ENCODE results near the gene CAPZA2. TPM values are rescaled to one million over a fixed set of nuclear protein-coding genes. Genes with fewer than 3 reads are reported as not detected.

Gene CAPZA2
- total and polyA plus RNA-seq, 9 of the 15 experiments (the other 6 are each of a cell fraction or from before 2014, with no cell fraction given): 67.0 to 524 (median 176) TPM

DNA sequence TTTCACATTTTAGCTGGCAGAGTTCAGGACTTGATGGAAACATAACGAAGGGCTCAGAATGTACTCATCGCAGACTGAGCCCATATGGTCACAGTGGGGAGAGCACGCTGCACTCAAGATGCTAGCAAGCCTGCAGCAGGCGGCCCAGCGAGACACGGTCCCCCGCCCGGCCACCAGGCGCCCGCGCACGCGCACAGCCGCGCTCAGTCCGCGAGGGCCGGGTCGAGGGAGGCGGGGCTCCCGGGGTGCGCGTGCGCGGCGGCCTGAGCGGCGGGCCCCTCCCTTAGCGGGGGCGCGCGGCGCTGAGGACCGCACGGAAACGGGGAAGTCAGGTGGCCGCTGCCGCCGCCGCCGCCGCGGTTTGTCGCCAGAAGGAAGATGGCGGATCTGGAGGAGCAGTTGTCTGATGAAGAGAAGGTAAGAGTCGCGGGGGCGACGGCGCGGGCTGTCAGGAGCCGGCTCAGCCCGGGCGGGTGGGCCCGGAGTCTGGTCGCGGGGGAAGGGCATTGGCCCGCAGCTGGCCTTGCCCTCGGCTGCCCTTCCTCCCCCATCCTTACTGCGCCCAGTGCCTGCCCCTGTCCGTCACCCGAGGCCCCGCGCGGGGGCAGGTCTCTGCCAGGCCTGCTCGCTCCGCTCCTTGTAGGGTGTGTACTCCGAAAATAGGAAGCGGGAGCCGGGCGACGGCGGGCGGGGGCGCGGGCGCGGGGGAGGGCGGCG is at the start of gene CAPZA2 (continued):
- no peak for TF ChIP-seq ZNF707 (CRISPR knock-in tag; conservative IDR thresholded peaks at IDR 0.05)
- no peak for TF ChIP-seq NEUROD1 (IDR thresholded peaks at IDR 0.05; ENCODE audit: borderline replicate concordance, low read depth, low read length, partially characterized antibody)
- no peak for TF ChIP-seq RBM17 (IDR thresholded peaks at IDR 0.05; ENCODE audit: borderline replicate concordance, low read depth, low read length)
- TF ChIP-seq PCBP2 (IDR thresholded peaks at IDR 0.05; ENCODE audit: low read depth, low read length, poor library complexity, severe bottlenecking): no peak
- TF ChIP-seq, protein P1, sequence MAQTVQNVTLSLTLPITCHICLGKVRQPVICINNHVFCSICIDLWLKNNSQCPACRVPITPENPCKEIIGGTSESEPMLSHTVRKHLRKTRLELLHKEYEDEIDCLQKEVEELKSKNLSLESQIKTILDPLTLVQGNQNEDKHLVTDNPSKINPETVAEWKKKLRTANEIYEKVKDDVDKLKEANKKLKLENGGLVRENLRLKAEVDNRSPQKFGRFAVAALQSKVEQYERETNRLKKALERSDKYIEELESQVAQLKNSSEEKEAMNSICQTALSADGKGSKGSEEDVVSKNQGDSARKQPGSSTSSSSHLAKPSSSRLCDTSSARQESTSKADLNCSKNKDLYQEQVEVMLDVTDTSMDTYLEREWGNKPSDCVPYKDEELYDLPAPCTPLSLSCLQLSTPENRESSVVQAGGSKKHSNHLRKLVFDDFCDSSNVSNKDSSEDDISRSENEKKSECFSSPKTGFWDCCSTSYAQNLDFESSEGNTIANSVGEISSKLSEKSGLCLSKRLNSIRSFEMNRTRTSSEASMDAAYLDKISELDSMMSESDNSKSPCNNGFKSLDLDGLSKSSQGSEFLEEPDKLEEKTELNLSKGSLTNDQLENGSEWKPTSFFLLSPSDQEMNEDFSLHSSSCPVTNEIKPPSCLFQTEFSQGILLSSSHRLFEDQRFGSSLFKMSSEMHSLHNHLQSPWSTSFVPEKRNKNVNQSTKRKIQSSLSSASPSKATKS (CRISPR knock-in tag; IDR thresholded peaks at IDR 0.05): no peak
- TF ChIP-seq GTF2A2 (tag; IDR thresholded peaks at IDR 0.05): no peak
- no peak for TF ChIP-seq HNRNPH1 (optimal IDR thresholded peaks at IDR 0.05; ENCODE audit: low read depth, low read length)
- TF ChIP-seq, protein P2, sequence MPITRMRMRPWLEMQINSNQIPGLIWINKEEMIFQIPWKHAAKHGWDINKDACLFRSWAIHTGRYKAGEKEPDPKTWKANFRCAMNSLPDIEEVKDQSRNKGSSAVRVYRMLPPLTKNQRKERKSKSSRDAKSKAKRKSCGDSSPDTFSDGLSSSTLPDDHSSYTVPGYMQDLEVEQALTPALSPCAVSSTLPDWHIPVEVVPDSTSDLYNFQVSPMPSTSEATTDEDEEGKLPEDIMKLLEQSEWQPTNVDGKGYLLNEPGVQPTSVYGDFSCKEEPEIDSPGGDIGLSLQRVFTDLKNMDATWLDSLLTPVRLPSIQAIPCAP (CRISPR knock-in tag; IDR thresholded peaks at IDR 0.05; ENCODE audit: borderline replicate concordance): no peak
- no peak for TF ChIP-seq LEF1 (IDR thresholded peaks at IDR 0.05)
- TF ChIP-seq SMARCA5 (IDR thresholded peaks at IDR 0.05): no peak
- peak; percentile 42 for TF ChIP-seq ZNF431 (CRISPR knock-in tag; IDR thresholded peaks at IDR 0.05)
- TF ChIP-seq XRCC3 (IDR thresholded peaks at IDR 0.05): no peak
- TF ChIP-seq ZNF79 (CRISPR knock-in tag; IDR thresholded peaks at IDR 0.05; ENCODE audit: low read depth): no peak
- TF ChIP-seq PRMT5 (CRISPR knock-in tag; IDR thresholded peaks at IDR 0.05): no peak
- TF ChIP-seq, protein P3, sequence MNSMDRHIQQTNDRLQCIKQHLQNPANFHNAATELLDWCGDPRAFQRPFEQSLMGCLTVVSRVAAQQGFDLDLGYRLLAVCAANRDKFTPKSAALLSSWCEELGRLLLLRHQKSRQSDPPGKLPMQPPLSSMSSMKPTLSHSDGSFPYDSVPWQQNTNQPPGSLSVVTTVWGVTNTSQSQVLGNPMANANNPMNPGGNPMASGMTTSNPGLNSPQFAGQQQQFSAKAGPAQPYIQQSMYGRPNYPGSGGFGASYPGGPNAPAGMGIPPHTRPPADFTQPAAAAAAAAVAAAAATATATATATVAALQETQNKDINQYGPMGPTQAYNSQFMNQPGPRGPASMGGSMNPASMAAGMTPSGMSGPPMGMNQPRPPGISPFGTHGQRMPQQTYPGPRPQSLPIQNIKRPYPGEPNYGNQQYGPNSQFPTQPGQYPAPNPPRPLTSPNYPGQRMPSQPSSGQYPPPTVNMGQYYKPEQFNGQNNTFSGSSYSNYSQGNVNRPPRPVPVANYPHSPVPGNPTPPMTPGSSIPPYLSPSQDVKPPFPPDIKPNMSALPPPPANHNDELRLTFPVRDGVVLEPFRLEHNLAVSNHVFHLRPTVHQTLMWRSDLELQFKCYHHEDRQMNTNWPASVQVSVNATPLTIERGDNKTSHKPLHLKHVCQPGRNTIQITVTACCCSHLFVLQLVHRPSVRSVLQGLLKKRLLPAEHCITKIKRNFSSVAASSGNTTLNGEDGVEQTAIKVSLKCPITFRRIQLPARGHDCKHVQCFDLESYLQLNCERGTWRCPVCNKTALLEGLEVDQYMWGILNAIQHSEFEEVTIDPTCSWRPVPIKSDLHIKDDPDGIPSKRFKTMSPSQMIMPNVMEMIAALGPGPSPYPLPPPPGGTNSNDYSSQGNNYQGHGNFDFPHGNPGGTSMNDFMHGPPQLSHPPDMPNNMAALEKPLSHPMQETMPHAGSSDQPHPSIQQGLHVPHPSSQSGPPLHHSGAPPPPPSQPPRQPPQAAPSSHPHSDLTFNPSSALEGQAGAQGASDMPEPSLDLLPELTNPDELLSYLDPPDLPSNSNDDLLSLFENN (IDR thresholded peaks at IDR 0.05; ENCODE audit: low read depth in 2 of 2, low read length in 2 of 2): peak in 1 of 2 experiments; percentile 57; a peak in 1 of 4 replicates
- TF ChIP-seq NFXL1 (CRISPR knock-in tag; IDR thresholded peaks at IDR 0.05): no peak
- peak; percentile 97 for TF ChIP-seq MAZ (CRISPR knock-in tag; conservative IDR thresholded peaks at IDR 0.05 in 1 of 2, IDR thresholded peaks at IDR 0.05 in 1 of 2)
- TF ChIP-seq PHB2 (IDR thresholded peaks at IDR 0.05; ENCODE audit: low read depth): no peak
- no peak for TF ChIP-seq TAF15 (IDR thresholded peaks at IDR 0.05; ENCODE audit: low read depth, low read length)
- TF ChIP-seq SAP30 (IDR thresholded peaks at IDR 0.05; ENCODE audit: borderline replicate concordance, insufficient read depth, low read depth, low read length, poor library complexity, severe bottlenecking): peak; percentile 72
- TF ChIP-seq NONO (IDR thresholded peaks at IDR 0.05; ENCODE audit: low read depth in 2 of 2, low read length in 1 of 2): peak; percentile 35 to 67; a peak in 2 of 4 replicates
- TF ChIP-seq CBFB (CRISPR knock-in tag; IDR thresholded peaks at IDR 0.05): no peak

Measured in K562 (cell line).